LNCAP (cell line): ENCODE measurements around the gene ABCB10.

Experiments
- CTCF ChIP-seq: fragments of 450-650 bp; IDR thresholded peaks from 2 replicates; pipeline ENCODE4 v1.5.1; 2017; ENCODE audit warnings: mild to moderate bottlenecking

ABCB10 gene

GRCh38 chr1:229554886-229555621, 3.5 kb downstream of the ABCB10 start:
- no peak for TF ChIP-seq CTCF

- no peak for TF ChIP-seq CTCF
Measured at GRCh38 chr1:229553621-229554130, 4.8 kb downstream of the ABCB10 start.

GRCh38 chr1:229552732-229553131, 5.8 kb downstream of the ABCB10 start:
- TF ChIP-seq CTCF, result no peak

GRCh38 chr1:229550812-229551567, 7.5 kb downstream of the ABCB10 start:
- no peak for TF ChIP-seq CTCF

- TF ChIP-seq CTCF, result no peak
Measured at GRCh38 chr1:229547542-229547941, 11.0 kb downstream of the ABCB10 start.

GRCh38 chr1:229544587-229544986, 13.9 kb downstream of the ABCB10 start:
- TF ChIP-seq CTCF, result no peak

GRCh38 chr1:229539863-229540506, 18.5 kb downstream of the ABCB10 start:
- TF ChIP-seq CTCF, result no peak
